Tibial artery (tissue), 4 donors: ENCODE data around the gene KRTAP9-1.

Experiments
- DNase-seq, 2 donors: peaks; one replicate each; pipeline ENCODE4 v3.0.0-alpha.2; 2019
- H3K27ac ChIP-seq, 2 donors: fragments of 200-600 bp; sonication (generic) in 1 of 2; 1 replicate in 1 of 2; 2 replicates in 1 of 2; pipeline ENCODE4 v1.5.1; 2018 to 2019; ENCODE audit warnings: mild to moderate bottlenecking in 1 of 2
- H3K27me3 ChIP-seq, 2 donors: fragments of 200-600 bp; sonication (generic) in 1 of 2; one replicate each; pipeline versions ENCODE4 v1.5.1 to v1.6.0; 2016 to 2019
- H3K36me3 ChIP-seq, 3 donors: fragments of 200-600 bp; sonication (generic) in 2 of 3; one replicate each; pipeline ENCODE4 v1.5.1; 2016 to 2019; ENCODE audit warnings: mild to moderate bottlenecking in 2 of 3
- H3K4me1 ChIP-seq, 4 donors: fragments of 200-600 bp; sonication (generic) in 2 of 4; 1 replicate in 3 of 4; 2 replicates in 1 of 4; pipeline ENCODE4 v1.5.1; 2016 to 2019
- H3K4me3 ChIP-seq, 2 donors: fragments of 200-600 bp; sonication (generic) in 1 of 2; 1 replicate in 1 of 2; 2 replicates in 1 of 2; pipeline ENCODE4 v1.5.1; 2018 to 2019; ENCODE audit warnings: mild to moderate bottlenecking in 2 of 2
- H3K9me3 ChIP-seq, 3 donors: fragments of 200-600 bp; sonication (generic) in 1 of 3; one replicate each; pipeline ENCODE4 v1.5.1; 2016 to 2019
- intact Hi-C: fragments of 100-400 bp; cut with DNase I; formaldehyde crosslinking; loops from one replicate; pipeline ENCODE4 v1.15.0; 2023; ENCODE audit warnings: low total_unique reads
- TF ChIP-seq, protein P1 (sequence below), 2 experiments: fragments of 200-600 bp in 1 of 2; fragments of 450-650 bp in 1 of 2; IDR thresholded peaks; one replicate each; pipeline ENCODE4 v1.5.1; 2017 to 2019; ENCODE audit warnings: antibody characterized with exemption in 2 of 2, mild to moderate bottlenecking in 1 of 2, moderate library complexity in 1 of 2

The KRTAP9-1 gene

DNA sequence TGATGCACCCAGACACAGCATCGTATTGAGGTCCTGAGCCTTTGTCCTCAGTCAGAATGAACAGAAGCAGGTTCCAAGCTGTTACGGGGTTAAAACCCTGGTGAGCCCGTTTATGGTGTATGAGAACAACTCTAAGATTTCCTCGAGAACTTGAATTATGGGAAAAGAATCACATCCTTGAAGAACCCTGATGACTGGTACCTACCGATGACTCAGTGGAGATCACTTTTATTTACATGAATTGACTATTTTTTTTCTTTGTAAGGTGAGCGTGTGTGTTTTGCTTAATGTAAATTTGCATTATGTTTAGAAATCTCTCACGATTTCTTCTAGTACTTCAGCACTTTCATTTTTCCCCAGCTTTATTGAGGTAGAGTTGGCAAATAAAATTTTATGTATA, 25.9 kb upstream of the KRTAP9-1 start:
- H3K9me3 ChIP-seq, result no peaks in the 10 kb centered on the region
- TF ChIP-seq, protein P1, sequence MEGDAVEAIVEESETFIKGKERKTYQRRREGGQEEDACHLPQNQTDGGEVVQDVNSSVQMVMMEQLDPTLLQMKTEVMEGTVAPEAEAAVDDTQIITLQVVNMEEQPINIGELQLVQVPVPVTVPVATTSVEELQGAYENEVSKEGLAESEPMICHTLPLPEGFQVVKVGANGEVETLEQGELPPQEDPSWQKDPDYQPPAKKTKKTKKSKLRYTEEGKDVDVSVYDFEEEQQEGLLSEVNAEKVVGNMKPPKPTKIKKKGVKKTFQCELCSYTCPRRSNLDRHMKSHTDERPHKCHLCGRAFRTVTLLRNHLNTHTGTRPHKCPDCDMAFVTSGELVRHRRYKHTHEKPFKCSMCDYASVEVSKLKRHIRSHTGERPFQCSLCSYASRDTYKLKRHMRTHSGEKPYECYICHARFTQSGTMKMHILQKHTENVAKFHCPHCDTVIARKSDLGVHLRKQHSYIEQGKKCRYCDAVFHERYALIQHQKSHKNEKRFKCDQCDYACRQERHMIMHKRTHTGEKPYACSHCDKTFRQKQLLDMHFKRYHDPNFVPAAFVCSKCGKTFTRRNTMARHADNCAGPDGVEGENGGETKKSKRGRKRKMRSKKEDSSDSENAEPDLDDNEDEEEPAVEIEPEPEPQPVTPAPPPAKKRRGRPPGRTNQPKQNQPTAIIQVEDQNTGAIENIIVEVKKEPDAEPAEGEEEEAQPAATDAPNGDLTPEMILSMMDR (IDR thresholded peaks at IDR 0.05), result no peak
- H3K27me3 ChIP-seq, result peaks cover 0 to 12% of the 10 kb centered on the region in 2 donors
- H3K4me3 ChIP-seq, result no peak overlapping the region
- no peaks in the 10 kb centered on the region for H3K4me1 ChIP-seq
- no peak overlapping the region for H3K27ac ChIP-seq
- no peak for DNase-seq
- intact Hi-C loops, result no loop called here
- H3K36me3 ChIP-seq, result no peaks in the 10 kb centered on the region

DNA sequence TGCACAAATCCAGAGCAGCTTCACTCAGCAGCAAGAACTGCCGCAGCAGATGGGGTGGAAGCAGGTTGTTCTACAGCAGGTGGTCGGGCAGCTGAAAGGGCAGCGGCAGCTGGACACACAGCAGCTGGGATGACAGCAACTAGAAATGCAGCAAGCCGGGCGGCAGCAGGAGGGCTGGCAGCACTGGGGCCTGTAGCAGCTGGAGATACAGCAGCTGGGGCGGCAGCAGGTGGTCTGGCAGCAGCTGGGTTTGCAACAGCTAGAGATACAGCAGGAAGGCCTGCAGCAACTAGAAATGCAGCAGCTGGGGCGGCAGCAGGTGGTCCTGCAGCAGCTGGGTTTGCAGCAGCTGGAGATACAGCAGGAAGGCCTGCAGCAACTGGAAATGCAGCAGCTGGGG, 22.1 kb upstream of the KRTAP9-1 start:
- Histone ChIP-seq H3K4me3 (no peak overlapping the region), H3K27me3 (no peaks in the 10 kb centered on the region), H3K9me3 (no peaks in the 10 kb centered on the region), H3K4me1 (no peaks in the 10 kb centered on the region), H3K36me3 (no peaks in the 10 kb centered on the region), H3K27ac (no peak overlapping the region)
- TF ChIP-seq, protein P1 (IDR thresholded peaks at IDR 0.05), result no peak
- intact Hi-C loops, result no loop called here
- DNase-seq, result no peak

DNA sequence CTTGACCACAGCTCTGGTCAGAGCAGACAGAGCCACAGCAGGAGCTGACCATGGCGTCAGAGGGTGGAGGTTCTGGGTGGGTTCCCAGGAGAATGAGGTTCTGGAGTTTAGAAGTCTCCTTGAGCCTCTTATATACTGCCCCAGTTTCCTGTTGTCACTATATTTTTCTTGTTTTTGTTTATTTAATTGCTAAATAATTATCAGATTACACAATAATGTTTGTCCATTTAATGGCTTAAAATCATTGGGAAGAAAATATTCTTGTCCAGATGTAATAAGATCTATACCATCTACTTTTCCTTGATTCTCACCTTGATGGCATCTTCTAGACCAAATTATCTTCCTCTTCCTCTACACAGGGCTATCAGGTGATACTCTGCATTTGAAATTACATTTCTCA, 21.6 kb upstream of the KRTAP9-1 start, which contains the start of gene KRTAP4-3:
TSS of gene KRTAP4-3 (minus strand) at position 101 of the 400 bp plus-strand sequence. CDS start at position 52, 49 bp downstream.
- no peaks in the 10 kb centered on the region for H3K4me1 ChIP-seq
- no peaks in the 10 kb centered on the region for H3K36me3 ChIP-seq
- intact Hi-C loops, result no loop called here
- no peaks in the 10 kb centered on the region for H3K27me3 ChIP-seq
- no peak within 1 kb of the TSS for H3K27ac ChIP-seq
- TF ChIP-seq, protein P1 (IDR thresholded peaks at IDR 0.05), result no peak
- no peak for DNase-seq
- H3K4me3 ChIP-seq, result no peak within 1 kb of the TSS
- no peaks in the 10 kb centered on the region for H3K9me3 ChIP-seq

DNA sequence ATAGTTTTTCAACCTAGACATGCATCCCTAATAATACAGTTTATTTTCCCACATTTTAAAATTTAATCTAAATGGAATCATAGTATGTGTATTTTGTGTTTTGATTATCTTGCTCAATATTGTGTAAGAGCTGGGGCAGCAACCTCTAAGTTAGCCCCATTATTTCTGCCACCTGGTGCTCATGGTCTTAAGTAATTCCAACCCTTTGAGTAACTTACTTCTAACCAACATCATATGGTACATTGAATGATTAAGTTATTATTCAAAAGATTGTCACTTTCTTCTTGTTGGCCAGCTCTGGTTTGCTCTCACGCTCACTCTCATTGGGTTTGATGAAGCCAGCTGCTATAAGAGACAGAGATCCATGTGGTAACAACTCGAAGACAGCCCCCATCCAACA, 17.8 kb upstream of the KRTAP9-1 start:
- TF ChIP-seq, protein P1 (IDR thresholded peaks at IDR 0.05), result no peak
- Histone ChIP-seq H3K4me3 (no peak overlapping the region), H3K27ac (no peak overlapping the region), H3K4me1 (no peaks in the 10 kb centered on the region), H3K36me3 (no peaks in the 10 kb centered on the region), H3K27me3 (no peaks in the 10 kb centered on the region), H3K9me3 (no peaks in the 10 kb centered on the region)
- DNase-seq, result no peak
- intact Hi-C loops, result no loop called here

DNA sequence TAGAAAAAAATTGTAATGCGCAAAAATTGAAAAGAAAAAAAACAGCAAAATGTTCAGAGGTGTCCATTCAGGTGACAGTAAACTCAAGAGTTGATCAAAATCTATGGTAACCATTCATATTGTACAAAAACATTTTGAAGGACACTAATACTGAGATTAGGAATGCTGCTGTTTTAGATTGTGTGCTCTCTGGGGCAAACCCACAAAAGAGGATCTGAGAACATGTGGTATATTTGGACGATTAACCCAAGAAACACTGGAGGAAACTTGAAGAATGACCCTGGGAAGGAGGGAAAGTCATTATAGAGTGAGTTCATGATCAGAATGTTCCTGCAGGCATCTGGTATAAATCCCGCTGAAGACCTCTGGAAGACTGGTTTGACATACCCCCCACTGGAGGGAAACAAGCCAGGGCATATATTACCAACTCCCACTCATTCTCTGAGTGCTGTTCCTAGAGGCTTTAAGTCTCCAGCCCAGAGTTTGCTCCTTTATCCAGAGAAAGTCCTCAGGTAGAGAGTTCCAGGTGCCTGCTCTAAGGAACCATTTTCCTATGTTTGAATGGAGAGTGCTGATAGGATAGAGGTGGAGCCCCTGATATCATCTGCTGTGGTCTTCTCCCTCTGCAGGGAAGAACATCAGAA, 12.8 kb upstream of the KRTAP9-1 start:
- intact Hi-C loops, result no loop called here
- Histone ChIP-seq H3K4me3 (no peak overlapping the region), H3K27me3 (no peaks in the 10 kb centered on the region), H3K9me3 (no peaks in the 10 kb centered on the region), H3K4me1 (no peaks in the 10 kb centered on the region), H3K27ac (no peak overlapping the region), H3K36me3 (no peaks in the 10 kb centered on the region)
- no peak for DNase-seq
- TF ChIP-seq, protein P1 (IDR thresholded peaks at IDR 0.05), result no peak
